HEK293 (cell line): ENCODE measurements around the gene TXNDC9.

Source experiments
- CTCF ChIP-seq: fragments of 450-650 bp; formaldehyde crosslinking; IDR thresholded peaks from 2 replicates; pipeline ENCODE4 v1.5.1; 2016; ENCODE audit warnings: missing biosample characterization, missing genetic modification characterization
- KLF8 ChIP-seq: fragments of 450-650 bp; formaldehyde crosslinking; IDR thresholded peaks from 2 replicates; pipeline ENCODE4 v1.5.1; 2016; ENCODE audit warnings: missing biosample characterization, missing genetic modification characterization
- TCF7L2 ChIP-seq: IDR thresholded peaks from 2 replicates; pipeline ENCODE4 v1.6.1; 2011; ENCODE audit warnings: low read depth, mild to moderate bottlenecking, inconsistent platforms, low read length, moderate library complexity, borderline replicate concordance
- ZNF114 ChIP-seq: fragments of 450-650 bp; formaldehyde crosslinking; IDR thresholded peaks from 2 replicates; pipeline ENCODE4 v1.5.0; 2017; ENCODE audit warnings: missing biosample characterization, missing genetic modification characterization
- ZNF354C ChIP-seq: fragments of 450-650 bp; formaldehyde crosslinking; IDR thresholded peaks from 2 replicates; pipeline ENCODE4 v1.5.1; 2016; ENCODE audit warnings: missing biosample characterization, missing genetic modification characterization, low read depth, borderline replicate concordance
- TF ChIP-seq, protein P1 (sequence below): fragments of 450-650 bp; formaldehyde crosslinking; IDR thresholded peaks from 2 replicates; pipeline ENCODE4 v1.5.1; 2016; ENCODE audit warnings: missing biosample characterization, missing genetic modification characterization
- TF ChIP-seq, protein P2 (sequence below): fragments of 450-650 bp; IDR thresholded peaks from 2 replicates; pipeline ENCODE4 v1.5.1; 2018; ENCODE audit warnings: missing biosample characterization, mild to moderate bottlenecking, missing genetic modification characterization

- TF ChIP-seq CTCF (tag by site-specific recombination) (no peak), ZNF354C (tag by site-specific recombination) (no peak), TCF7L2 (no peak), ZNF114 (tag by site-specific recombination) (no peak), KLF8 (tag by site-specific recombination) (no peak)
- TF ChIP-seq, protein P1, sequence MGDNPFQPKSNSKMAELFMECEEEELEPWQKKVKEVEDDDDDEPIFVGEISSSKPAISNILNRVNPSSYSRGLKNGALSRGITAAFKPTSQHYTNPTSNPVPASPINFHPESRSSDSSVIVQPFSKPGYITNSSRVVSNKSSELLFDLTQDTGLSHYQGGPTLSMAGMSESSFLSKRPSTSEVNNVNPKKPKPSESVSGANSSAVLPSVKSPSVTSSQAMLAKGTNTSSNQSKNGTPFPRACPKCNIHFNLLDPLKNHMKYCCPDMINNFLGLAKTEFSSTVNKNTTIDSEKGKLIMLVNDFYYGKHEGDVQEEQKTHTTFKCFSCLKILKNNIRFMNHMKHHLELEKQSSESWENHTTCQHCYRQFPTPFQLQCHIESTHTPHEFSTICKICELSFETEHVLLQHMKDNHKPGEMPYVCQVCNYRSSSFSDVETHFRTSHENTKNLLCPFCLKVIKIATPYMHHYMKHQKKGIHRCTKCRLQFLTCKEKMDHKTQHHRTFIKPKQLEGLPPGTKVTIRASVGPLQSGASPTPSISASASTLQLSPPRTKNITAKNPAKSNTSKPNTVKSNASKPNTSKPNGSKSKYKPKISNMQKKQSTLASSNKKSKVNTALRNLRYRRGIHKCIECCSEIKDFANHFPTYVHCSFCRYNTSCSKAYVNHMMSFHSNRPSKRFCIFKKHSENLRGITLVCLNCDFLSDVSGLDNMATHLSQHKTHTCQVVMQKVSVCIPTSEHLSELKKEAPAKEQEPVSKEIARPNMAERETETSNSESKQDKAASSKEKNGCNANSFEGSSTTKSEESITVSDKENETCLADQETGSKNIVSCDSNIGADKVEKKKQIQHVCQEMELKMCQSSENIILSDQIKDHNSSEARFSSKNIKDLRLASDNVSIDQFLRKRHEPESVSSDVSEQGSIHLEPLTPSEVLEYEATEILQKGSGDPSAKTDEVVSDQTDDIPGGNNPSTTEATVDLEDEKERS (tag by site-specific recombination) = no peak
- TF ChIP-seq, protein P2, sequence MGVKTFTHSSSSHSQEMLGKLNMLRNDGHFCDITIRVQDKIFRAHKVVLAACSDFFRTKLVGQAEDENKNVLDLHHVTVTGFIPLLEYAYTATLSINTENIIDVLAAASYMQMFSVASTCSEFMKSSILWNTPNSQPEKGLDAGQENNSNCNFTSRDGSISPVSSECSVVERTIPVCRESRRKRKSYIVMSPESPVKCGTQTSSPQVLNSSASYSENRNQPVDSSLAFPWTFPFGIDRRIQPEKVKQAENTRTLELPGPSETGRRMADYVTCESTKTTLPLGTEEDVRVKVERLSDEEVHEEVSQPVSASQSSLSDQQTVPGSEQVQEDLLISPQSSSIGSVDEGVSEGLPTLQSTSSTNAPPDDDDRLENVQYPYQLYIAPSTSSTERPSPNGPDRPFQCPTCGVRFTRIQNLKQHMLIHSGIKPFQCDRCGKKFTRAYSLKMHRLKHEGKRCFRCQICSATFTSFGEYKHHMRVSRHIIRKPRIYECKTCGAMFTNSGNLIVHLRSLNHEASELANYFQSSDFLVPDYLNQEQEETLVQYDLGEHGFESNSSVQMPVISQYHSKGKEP = no peak
These were observed 38.1 kb downstream of the TXNDC9 start for GRCh38 chr2:99297994-99298393.
